ENCODE measurements around the gene ITSN2.

- TF ChIP-seq, protein P1, sequence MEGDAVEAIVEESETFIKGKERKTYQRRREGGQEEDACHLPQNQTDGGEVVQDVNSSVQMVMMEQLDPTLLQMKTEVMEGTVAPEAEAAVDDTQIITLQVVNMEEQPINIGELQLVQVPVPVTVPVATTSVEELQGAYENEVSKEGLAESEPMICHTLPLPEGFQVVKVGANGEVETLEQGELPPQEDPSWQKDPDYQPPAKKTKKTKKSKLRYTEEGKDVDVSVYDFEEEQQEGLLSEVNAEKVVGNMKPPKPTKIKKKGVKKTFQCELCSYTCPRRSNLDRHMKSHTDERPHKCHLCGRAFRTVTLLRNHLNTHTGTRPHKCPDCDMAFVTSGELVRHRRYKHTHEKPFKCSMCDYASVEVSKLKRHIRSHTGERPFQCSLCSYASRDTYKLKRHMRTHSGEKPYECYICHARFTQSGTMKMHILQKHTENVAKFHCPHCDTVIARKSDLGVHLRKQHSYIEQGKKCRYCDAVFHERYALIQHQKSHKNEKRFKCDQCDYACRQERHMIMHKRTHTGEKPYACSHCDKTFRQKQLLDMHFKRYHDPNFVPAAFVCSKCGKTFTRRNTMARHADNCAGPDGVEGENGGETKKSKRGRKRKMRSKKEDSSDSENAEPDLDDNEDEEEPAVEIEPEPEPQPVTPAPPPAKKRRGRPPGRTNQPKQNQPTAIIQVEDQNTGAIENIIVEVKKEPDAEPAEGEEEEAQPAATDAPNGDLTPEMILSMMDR (conservative IDR thresholded peaks at IDR 0.05; ENCODE audit: low read depth, low read length) = no peak
- TF ChIP-seq EZH2 (IDR thresholded peaks at IDR 0.05; ENCODE audit: low read length, unreplicated experiment) (no peak), EZH2phosphoT487 (IDR thresholded peaks at IDR 0.05; ENCODE audit: borderline replicate concordance, low read length) (no peak)
Observed at GRCh38 chr2:24183366-24184069, 176.8 kb downstream of the ITSN2 start.
